WTC11 (cell line): Measurements from ENCODE around the gene STRN3.
"Not testable (repeated sequence)": the region's sequence is repeated elsewhere in the genome, so short reads cannot be mapped to it uniquely, and the experiment has no call there.

Experiments used
- AFF4 ChIP-seq: sonication (generic); formaldehyde crosslinking; IDR thresholded peaks from 2 replicates; pipeline ENCODE4 v1.8.1; 2023; ENCODE audit warnings: mild to moderate bottlenecking, missing genetic modification reagents, borderline replicate concordance
- CTCF ChIP-seq: fragments of 200-600 bp; IDR thresholded peaks from 2 replicates; pipeline ENCODE4 v1.8.0; 2022; ENCODE audit warnings: antibody characterized with exemption
- JUN ChIP-seq: sonication (generic); formaldehyde crosslinking; IDR thresholded peaks from 2 replicates; pipeline ENCODE4 v1.8.0; 2023; ENCODE audit warnings: mild to moderate bottlenecking, missing genetic modification reagents
- ZNF512 ChIP-seq: sonication (generic); formaldehyde crosslinking; IDR thresholded peaks from 2 replicates; pipeline ENCODE4 v1.8.1; 2022; ENCODE audit warnings: missing genetic modification reagents, borderline replicate concordance

- TF ChIP-seq JUN; CTCF; AFF4 (CRISPR knock-in tag); ZNF512: not testable (repeated sequence)
These were observed 56.4 kb downstream of the STRN3 start for GRCh38 chr14:30969796-30970195.
